MM.1S (cell line): ENCODE data around the gene ASNS.

Source experiments
- EZH2 ChIP-seq: fragments of 300-600 bp; sonication (generic); optimal IDR thresholded peaks from 2 replicates; pipeline ENCODE3; 2017; ENCODE audit warnings: low read depth, mild to moderate bottlenecking, antibody characterized with exemption, low read length, mixed read lengths
- TF ChIP-seq, protein P1 (sequence below): fragments of 300-600 bp; sonication (generic); IDR thresholded peaks from 2 replicates; pipeline ENCODE4 v1.5.1; 2016; ENCODE audit warnings: antibody characterized with exemption, low read length, mixed read lengths

DNA sequence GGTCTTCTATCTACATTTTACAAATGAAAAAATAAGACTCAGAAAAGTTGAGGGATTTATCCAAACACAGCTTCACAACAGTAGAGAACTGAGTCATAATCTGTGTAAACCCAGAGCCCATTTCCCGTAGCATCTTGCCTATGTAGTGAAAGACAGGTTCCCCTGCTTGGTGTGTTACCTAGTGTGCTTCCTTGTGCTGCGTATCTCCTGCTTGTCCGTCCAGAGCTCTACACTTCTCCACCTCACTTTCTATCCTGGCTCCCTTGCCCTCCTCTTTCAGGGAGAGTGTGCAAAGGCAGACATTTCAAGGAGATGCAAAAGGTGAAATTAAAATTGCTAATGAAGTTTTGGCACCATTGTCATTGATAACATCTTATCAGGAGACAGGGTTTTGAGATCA lies 1.4 kb upstream of the ASNS start:
- TF ChIP-seq, protein P1, sequence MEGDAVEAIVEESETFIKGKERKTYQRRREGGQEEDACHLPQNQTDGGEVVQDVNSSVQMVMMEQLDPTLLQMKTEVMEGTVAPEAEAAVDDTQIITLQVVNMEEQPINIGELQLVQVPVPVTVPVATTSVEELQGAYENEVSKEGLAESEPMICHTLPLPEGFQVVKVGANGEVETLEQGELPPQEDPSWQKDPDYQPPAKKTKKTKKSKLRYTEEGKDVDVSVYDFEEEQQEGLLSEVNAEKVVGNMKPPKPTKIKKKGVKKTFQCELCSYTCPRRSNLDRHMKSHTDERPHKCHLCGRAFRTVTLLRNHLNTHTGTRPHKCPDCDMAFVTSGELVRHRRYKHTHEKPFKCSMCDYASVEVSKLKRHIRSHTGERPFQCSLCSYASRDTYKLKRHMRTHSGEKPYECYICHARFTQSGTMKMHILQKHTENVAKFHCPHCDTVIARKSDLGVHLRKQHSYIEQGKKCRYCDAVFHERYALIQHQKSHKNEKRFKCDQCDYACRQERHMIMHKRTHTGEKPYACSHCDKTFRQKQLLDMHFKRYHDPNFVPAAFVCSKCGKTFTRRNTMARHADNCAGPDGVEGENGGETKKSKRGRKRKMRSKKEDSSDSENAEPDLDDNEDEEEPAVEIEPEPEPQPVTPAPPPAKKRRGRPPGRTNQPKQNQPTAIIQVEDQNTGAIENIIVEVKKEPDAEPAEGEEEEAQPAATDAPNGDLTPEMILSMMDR = no peak
- TF ChIP-seq EZH2 = no peak
